ENCODE results near the gene GTF2E1.

Gene GTF2E1

GRCh38 chr3:120742198-120742848 is at the start of gene GTF2E1, which contains the start of gene RABL3:
GTF2E1 (plus strand) TSS chr3:120742744; CDS start chr3:120750553, 7,809 bp downstream.
RABL3 (minus strand) TSS chr3:120742516; CDS start chr3:120742507, 9 bp downstream.
- no peak for TF ChIP-seq CTCF (IDR thresholded peaks at IDR 0.05; ENCODE audit: low read depth, low read length, missing control alignments)
- DNase-seq (ENCODE audit: extremely low read depth, low read depth) = peak; percentile 100
- peak within 1 kb of the TSS; percentile 82 for H3K4me3 ChIP-seq (replicated peaks; ENCODE audit: low read depth, low read length)

- peak; percentile 29 for DNase-seq (ENCODE audit: extremely low read depth, low read depth)
- TF ChIP-seq CTCF (IDR thresholded peaks at IDR 0.05; ENCODE audit: low read depth, low read length, missing control alignments) = no peak
- no peak overlapping the region for H3K4me3 ChIP-seq (replicated peaks; ENCODE audit: low read depth, low read length)
These were observed 48.9 kb upstream of the GTF2E1 start for GRCh38 chr3:120693439-120694171.

GRCh38 chr3:120699333-120699732 is 43.2 kb upstream of the GTF2E1 start:
- no peak for TF ChIP-seq CTCF (IDR thresholded peaks at IDR 0.05; ENCODE audit: low read depth, low read length, missing control alignments)
- no peak overlapping the region for H3K4me3 ChIP-seq (replicated peaks; ENCODE audit: low read depth, low read length)
- no peak for DNase-seq (ENCODE audit: extremely low read depth, low read depth)

- no peak for TF ChIP-seq CTCF (IDR thresholded peaks at IDR 0.05; ENCODE audit: low read depth, low read length, missing control alignments)
- no peak for DNase-seq (ENCODE audit: extremely low read depth, low read depth)
- H3K4me3 ChIP-seq (replicated peaks; ENCODE audit: low read depth, low read length) = no peak overlapping the region
These were observed 36.5 kb upstream of the GTF2E1 start for GRCh38 chr3:120705884-120706582.

GRCh38 chr3:120706950-120707349 is 35.6 kb upstream of the GTF2E1 start:
- no peak for DNase-seq (ENCODE audit: extremely low read depth, low read depth)
- H3K4me3 ChIP-seq (replicated peaks; ENCODE audit: low read depth, low read length) = no peak overlapping the region
- TF ChIP-seq CTCF (IDR thresholded peaks at IDR 0.05; ENCODE audit: low read depth, low read length, missing control alignments) = no peak

- DNase-seq (ENCODE audit: extremely low read depth, low read depth) = no peak
- TF ChIP-seq CTCF (IDR thresholded peaks at IDR 0.05; ENCODE audit: low read depth, low read length, missing control alignments) = no peak
- no peak overlapping the region for H3K4me3 ChIP-seq (replicated peaks; ENCODE audit: low read depth, low read length)
These were observed 34.1 kb upstream of the GTF2E1 start for GRCh38 chr3:120708408-120708807.
